Measurements from ENCODE around the gene IFT80.

GRCh38 chr3:160446522-160447056 lies 47.6 kb upstream of the IFT80 start:
- no peak for TF ChIP-seq CTCF (IDR thresholded peaks at IDR 0.05)
- no peak for TF ChIP-seq EP300 (IDR thresholded peaks at IDR 0.05)
